GM19372 (cell line): ENCODE results near the gene MRPS24.
"Not testable (repeated sequence)": the region's sequence is repeated elsewhere in the genome, so short reads cannot be mapped to it uniquely, and the experiment has no call there.

ENCODE experiments used
- ATAC-seq: cut with Tn5 transposase; IDR thresholded peaks from one replicate; pipeline ENCODE4 v1.9.1; 2021; ENCODE audit warnings: mild to moderate bottlenecking, low read depth, moderate library complexity; ENCODE audit not compliant: unreplicated experiment

Gene MRPS24

GRCh38 chr7:43869006-43869866 lies at the start of gene MRPS24:
TSS of gene MRPS24 (minus strand) at chr7:43869517. CDS start at chr7:43869495, 22 bp downstream.
- peak; percentile 81 for ATAC-seq

- no peak for ATAC-seq
These were observed 46.6 kb upstream of the MRPS24 start for GRCh38 chr7:43915907-43916306.

GRCh38 chr7:43914795-43915194 lies 45.5 kb upstream of the MRPS24 start:
- no peak for ATAC-seq

- ATAC-seq = peak; percentile 70
These were observed 37.2 kb upstream of the MRPS24 start, which contains the start of gene URGCP for GRCh38 chr7:43906331-43907010. TSS of gene URGCP (minus strand) at chr7:43906596. CDS start at chr7:43906575, 21 bp downstream.

GRCh38 chr7:43905956-43906330 lies 36.6 kb upstream of the MRPS24 start:
- peak; percentile 34 for ATAC-seq

- ATAC-seq = no peak
These were observed 36.1 kb upstream of the MRPS24 start for GRCh38 chr7:43905209-43905946.

GRCh38 chr7:43904533-43905208 lies 35.4 kb upstream of the MRPS24 start:
- ATAC-seq = no peak

- no peak for ATAC-seq
These were observed 33.3 kb upstream of the MRPS24 start for GRCh38 chr7:43902542-43903054.

- ATAC-seq = not testable (repeated sequence)
These were observed 29.3 kb upstream of the MRPS24 start for GRCh38 chr7:43898571-43898970.

- no peak for ATAC-seq
These were observed 26.6 kb upstream of the MRPS24 start for GRCh38 chr7:43895847-43896415.

- no peak for ATAC-seq
These were observed 22.0 kb upstream of the MRPS24 start for GRCh38 chr7:43891069-43891955.

- ATAC-seq = no peak
These were observed 21.2 kb upstream of the MRPS24 start for GRCh38 chr7:43890468-43890867.

GRCh38 chr7:43888993-43889945 lies 20.0 kb upstream of the MRPS24 start:
- ATAC-seq = no peak

GRCh38 chr7:43884617-43885016 lies 15.3 kb upstream of the MRPS24 start:
- no peak for ATAC-seq

- ATAC-seq = no peak
These were observed 14.9 kb upstream of the MRPS24 start for GRCh38 chr7:43884209-43884608.

GRCh38 chr7:43880596-43880995 lies 11.3 kb upstream of the MRPS24 start:
- ATAC-seq = no peak

- no peak for ATAC-seq
These were observed 10.2 kb upstream of the MRPS24 start for GRCh38 chr7:43879477-43879876.

GRCh38 chr7:43878867-43879266 lies 9.6 kb upstream of the MRPS24 start:
- ATAC-seq = no peak
